ENCODE data around the gene OTOA. TPM values are rescaled to one million over a fixed set of nuclear protein-coding genes. Genes with fewer than 3 reads are reported as not detected.

The OTOA gene
- total and polyA plus RNA-seq, 12 donors, result 0.06 to 0.21 (median 0.07) TPM; not detected in 6

DNA sequence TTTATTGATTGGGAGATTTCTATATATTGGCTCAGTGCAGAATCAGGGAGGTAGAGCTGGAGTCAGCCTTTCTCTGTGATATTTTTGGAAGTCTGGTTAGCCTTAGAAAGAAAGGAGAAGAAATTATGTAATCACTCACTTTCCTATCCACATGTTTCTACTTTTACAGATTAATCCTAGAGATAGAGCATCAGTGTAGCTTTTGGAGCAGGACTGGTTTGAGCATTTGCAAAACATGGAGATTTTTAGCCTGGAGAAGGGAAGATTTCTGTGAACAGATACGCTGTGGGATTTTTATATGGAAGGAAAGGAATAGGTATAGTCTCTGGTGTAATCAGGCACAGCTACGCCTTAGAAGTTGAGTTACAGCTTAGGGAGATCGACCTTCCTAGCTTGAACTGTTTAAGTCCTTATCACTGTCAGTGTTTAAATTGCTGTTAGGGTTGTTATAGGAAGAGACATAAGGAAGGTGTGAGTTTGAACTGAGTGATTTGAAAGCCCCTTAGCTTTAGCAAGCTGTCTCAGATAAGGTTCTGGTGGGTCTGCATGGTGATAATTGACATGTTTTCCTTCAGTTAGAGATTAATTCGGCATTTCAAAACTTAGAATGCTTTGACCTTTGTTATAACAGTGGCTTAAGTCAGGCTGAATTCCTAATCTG lies 43.9 kb upstream of the OTOA start:
- ATAC-seq (no peak), DNase-seq (no peak)
- 82 to 83% methylated on average over 4 of the region's 4 CpGs for WGBS, 2 donors
- intact Hi-C loops (cut with DNase I), result no loop called here
- Histone ChIP-seq H3K27ac (no peak overlapping the region), H3K4me1 (peaks cover 0 to 39% (median 0%) of the 10 kb centered on the region in 9 donors), H3K36me3 (peaks cover 0 to 74% (median 4%) of the 10 kb centered on the region in 9 donors), H3K4me3 (no peak overlapping the region), H3K27me3 (no peaks in the 10 kb centered on the region), H3K9me3 (no peaks in the 10 kb centered on the region)
- TF ChIP-seq, protein P1, sequence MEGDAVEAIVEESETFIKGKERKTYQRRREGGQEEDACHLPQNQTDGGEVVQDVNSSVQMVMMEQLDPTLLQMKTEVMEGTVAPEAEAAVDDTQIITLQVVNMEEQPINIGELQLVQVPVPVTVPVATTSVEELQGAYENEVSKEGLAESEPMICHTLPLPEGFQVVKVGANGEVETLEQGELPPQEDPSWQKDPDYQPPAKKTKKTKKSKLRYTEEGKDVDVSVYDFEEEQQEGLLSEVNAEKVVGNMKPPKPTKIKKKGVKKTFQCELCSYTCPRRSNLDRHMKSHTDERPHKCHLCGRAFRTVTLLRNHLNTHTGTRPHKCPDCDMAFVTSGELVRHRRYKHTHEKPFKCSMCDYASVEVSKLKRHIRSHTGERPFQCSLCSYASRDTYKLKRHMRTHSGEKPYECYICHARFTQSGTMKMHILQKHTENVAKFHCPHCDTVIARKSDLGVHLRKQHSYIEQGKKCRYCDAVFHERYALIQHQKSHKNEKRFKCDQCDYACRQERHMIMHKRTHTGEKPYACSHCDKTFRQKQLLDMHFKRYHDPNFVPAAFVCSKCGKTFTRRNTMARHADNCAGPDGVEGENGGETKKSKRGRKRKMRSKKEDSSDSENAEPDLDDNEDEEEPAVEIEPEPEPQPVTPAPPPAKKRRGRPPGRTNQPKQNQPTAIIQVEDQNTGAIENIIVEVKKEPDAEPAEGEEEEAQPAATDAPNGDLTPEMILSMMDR (IDR thresholded peaks at IDR 0.05), result no peak

DNA sequence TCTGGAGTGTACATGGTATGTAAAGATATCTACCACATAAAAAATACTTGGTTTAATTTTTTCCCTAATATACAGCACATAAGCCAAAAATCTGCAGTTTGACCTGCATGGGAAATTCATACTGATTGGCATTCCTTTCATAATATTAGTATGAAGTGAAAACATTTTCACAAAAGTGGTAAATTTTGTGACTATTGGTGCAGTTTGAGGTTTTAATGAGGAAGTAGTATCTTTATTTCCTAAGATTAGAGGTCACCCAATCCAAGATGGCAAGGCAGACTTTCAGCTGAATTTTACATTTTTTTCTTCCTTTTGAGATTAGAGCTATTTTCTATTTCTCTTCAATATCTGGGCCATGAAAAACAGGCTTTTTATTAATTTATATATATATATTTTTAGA lies 43.2 kb upstream of the OTOA start:
- TF ChIP-seq, protein P1 (IDR thresholded peaks at IDR 0.05), result no peak
- Histone ChIP-seq H3K27me3 (no peaks in the 10 kb centered on the region), H3K4me1 (peaks cover 0 to 33% (median 0%) of the 10 kb centered on the region in 9 donors), H3K9me3 (no peaks in the 10 kb centered on the region), H3K27ac (no peak overlapping the region), H3K4me3 (no peak overlapping the region), H3K36me3 (peaks cover 0 to 77% (median 4%) of the 10 kb centered on the region in 9 donors)
- DNase-seq (no peak), ATAC-seq (no peak)
- intact Hi-C loops (cut with DNase I), result no loop called here

DNA sequence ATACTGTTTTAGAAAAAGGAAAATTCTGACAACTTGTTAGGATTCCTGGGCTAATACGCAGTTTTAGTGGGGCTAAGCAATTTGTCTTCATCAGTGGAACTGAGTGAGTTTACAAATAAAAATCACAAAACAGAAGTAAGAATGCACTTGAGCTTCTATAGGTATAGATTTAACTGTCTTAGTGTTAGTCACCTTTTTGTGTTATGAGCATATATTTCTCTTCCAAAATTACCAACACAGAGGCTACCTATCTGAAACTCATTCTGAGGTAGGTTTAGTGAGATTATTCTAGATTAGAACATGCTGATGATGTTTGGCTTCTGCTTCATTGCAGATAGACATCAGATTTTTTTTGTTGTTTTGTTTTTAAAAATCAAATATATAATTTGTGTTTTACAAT lies 41.2 kb upstream of the OTOA start:
- intact Hi-C loops (cut with DNase I), result no loop called here
- no peak overlapping the region for H3K4me3 ChIP-seq
- H3K9me3 ChIP-seq, result no peaks in the 10 kb centered on the region
- H3K36me3 ChIP-seq, result peaks cover 0 to 79% (median 4%) of the 10 kb centered on the region in 9 donors
- no peak for ATAC-seq
- H3K27me3 ChIP-seq, result no peaks in the 10 kb centered on the region
- H3K27ac ChIP-seq, result no peak overlapping the region
- TF ChIP-seq, protein P1 (IDR thresholded peaks at IDR 0.05), result no peak
- WGBS, 2 donors, result 97 to 100% methylated on average over 1 of the region's 1 CpG
- no peak for DNase-seq
- H3K4me1 ChIP-seq, result peaks cover 0 to 37% (median 14%) of the 10 kb centered on the region in 9 donors

DNA sequence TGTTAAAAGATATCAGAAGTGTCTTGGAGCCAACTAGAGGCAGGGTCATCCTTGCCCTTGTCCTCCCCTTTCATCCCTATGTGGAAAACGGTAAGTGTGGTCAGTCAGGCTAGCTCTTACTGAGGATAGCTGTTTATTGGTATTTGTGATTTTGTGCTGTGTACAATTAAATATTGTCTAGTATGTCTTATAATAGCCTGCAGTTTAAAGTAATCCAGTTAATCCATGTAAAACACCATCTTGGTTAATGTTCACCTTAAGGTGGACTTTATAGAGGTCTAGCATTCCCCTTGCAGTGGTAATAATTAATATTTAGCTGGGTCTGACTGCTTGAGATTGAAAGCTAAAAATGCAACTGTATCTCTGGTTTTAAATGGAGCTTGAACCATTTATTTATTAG lies 38.7 kb upstream of the OTOA start:
- Histone ChIP-seq H3K4me1 (peaks cover 0 to 20% (median 12%) of the 10 kb centered on the region in 9 donors), H3K4me3 (no peak overlapping the region), H3K9me3 (no peaks in the 10 kb centered on the region), H3K27me3 (no peaks in the 10 kb centered on the region), H3K27ac (no peak overlapping the region), H3K36me3 (peaks cover 0 to 79% (median 8%) of the 10 kb centered on the region in 9 donors)
- TF ChIP-seq, protein P1 (IDR thresholded peaks at IDR 0.05), result no peak
- DNase-seq, result no peak
- intact Hi-C loops (cut with DNase I), result no loop called here
- WGBS, 2 donors, result 76 to 78% methylated on average over 1 of the region's 1 CpG
- ATAC-seq, result no peak
